ENCODE results near the gene NFATC2.

DNA sequence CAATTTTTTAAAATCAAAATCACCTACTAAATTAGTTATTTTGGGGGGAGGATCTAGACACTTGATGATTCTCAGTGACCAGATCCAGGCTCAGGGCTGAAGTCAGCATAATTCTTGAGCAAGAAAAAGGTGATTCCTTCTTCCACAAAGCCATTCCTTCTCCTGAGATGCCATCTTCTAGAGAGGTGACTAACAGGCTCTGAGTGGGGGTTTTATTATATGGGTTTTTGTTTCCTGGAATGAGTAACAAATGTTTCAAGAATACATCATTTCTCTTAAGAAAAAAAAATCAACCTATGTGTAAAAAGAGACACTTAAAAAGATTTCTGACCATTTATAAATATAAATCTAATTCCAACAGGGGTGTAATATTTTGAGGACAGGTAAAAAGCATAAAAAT lies 154.3 kb downstream of the NFATC2 start:
- TF ChIP-seq PATZ1 (CRISPR knock-in tag; IDR thresholded peaks at IDR 0.05; ENCODE audit: borderline replicate concordance) (no peak), ZFP30 (CRISPR knock-in tag; IDR thresholded peaks at IDR 0.05) (no peak), CSDC2 (CRISPR knock-in tag; IDR thresholded peaks at IDR 0.05) (no peak), ZNF8 (CRISPR knock-in tag; IDR thresholded peaks at IDR 0.05) (no peak), PPARA (CRISPR knock-in tag; IDR thresholded peaks at IDR 0.05; ENCODE audit: borderline replicate concordance) (no peak), ZC3H10 (CRISPR knock-in tag; IDR thresholded peaks at IDR 0.05) (no peak), OSR1 (CRISPR knock-in tag; IDR thresholded peaks at IDR 0.05) (no peak)
